Activated CD4-positive, alpha-beta memory T cell treated with anti-CD3 and anti-CD28 coated beads, Interleukin-2, amount 10 ng/mL, durations not matched to agents 7 days and 5 days (primary cell): Measurements from ENCODE around the gene LTO1. TPM values are rescaled to one million over a fixed set of nuclear protein-coding genes. Genes with fewer than 3 reads are reported as not detected.

Experiments used
- CTCF ChIA-PET: fragments of 350-600 bp; sonication (Branson Sonifier 250); formaldehyde crosslinking; loops from one replicate; lab custom pipeline; 2021; ENCODE audit warnings: antibody characterized with exemption, inconsistent platforms; lab: Charles Lee
- POLR2A ChIA-PET: fragments of 350-600 bp; sonication (Branson Sonifier 250); formaldehyde crosslinking; loops from one replicate; lab custom pipeline; 2021; ENCODE audit warnings: antibody characterized with exemption; lab: Charles Lee
- DNase-seq: peaks from one replicate; pipeline ENCODE4 v3.0.0-alpha.2; 2020
- H3K27ac Mint-ChIP-seq: one replicate; pipeline ENCODE4 v1.8.0; 2021; ENCODE audit warnings: mild to moderate bottlenecking, mixed read lengths
- H3K27me3 Mint-ChIP-seq: one replicate; pipeline ENCODE4 v1.8.0; 2021; ENCODE audit warnings: mixed read lengths
- H3K36me3 Mint-ChIP-seq: one replicate; pipeline ENCODE4 v1.8.0; 2021; ENCODE audit warnings: low read depth, mixed read lengths
- H3K4me1 Mint-ChIP-seq: one replicate; pipeline ENCODE4 v1.8.0; 2021; ENCODE audit warnings: mixed read lengths
- H3K4me3 Mint-ChIP-seq: one replicate; pipeline ENCODE4 v1.8.0; 2021; ENCODE audit warnings: mild to moderate bottlenecking, mixed read lengths
- H3K9me3 Mint-ChIP-seq: one replicate; pipeline ENCODE4 v1.8.0; 2021; ENCODE audit warnings: mixed read lengths
- total RNA-seq, 2 experiments: library from RNA; stranded (reverse); gene quantifications; one replicate each; pipeline ENCODE4 v1.2.3, GENCODE V29; 2021

The LTO1 gene
- total RNA-seq, 2 experiments from 2014 or later = 23.4 to 25.5 TPM

GRCh38 chr11:69705901-69706787 lies 31.0 kb upstream of the LTO1 start:
- H3K27ac Mint-ChIP-seq = no peak overlapping the region
- H3K36me3 Mint-ChIP-seq = no peaks in the 10 kb centered on the region
- POLR2A ChIA-PET = no interaction called here
- H3K4me3 Mint-ChIP-seq = no peak overlapping the region
- DNase-seq = no peak
- CTCF ChIA-PET = no interaction called here
- peaks cover 8% of the 10 kb centered on the region for H3K4me1 Mint-ChIP-seq
- peaks cover 44% of the 10 kb centered on the region for H3K27me3 Mint-ChIP-seq
- no peaks in the 10 kb centered on the region for H3K9me3 Mint-ChIP-seq

- no peak overlapping the region for H3K4me3 Mint-ChIP-seq
- POLR2A ChIA-PET = no interaction called here
Measured at GRCh38 chr11:69705351-69705811, 30.2 kb upstream of the LTO1 start.

GRCh38 chr11:69704508-69705253 lies 29.5 kb upstream of the LTO1 start:
- Mint-ChIP-seq H3K4me3 (no peak overlapping the region), H3K36me3 (no peaks in the 10 kb centered on the region), H3K27ac (no peak overlapping the region), H3K27me3 (peaks cover 56% of the 10 kb centered on the region), H3K4me1 (peaks cover 6% of the 10 kb centered on the region), H3K9me3 (no peaks in the 10 kb centered on the region)
- CTCF ChIA-PET = no interaction called here
- POLR2A ChIA-PET = no interaction called here
- DNase-seq = no peak

More at GRCh38 chr11:69705351-69705811, 30.2 kb upstream of the LTO1 start:
- Mint-ChIP-seq H3K36me3 (no peaks in the 10 kb centered on the region), H3K27ac (no peak overlapping the region), H3K9me3 (no peaks in the 10 kb centered on the region), H3K27me3 (peaks cover 52% of the 10 kb centered on the region), H3K4me1 (peaks cover 6% of the 10 kb centered on the region)
- DNase-seq = no peak
- CTCF ChIA-PET = interaction anchor here (0.6 kb wide), 1 partner anchor 70 kb away, joined by 3 read pairs; no protein-coding TSS in a partner anchor

- Mint-ChIP-seq H3K27me3 (peaks cover 56% of the 10 kb centered on the region), H3K36me3 (no peaks in the 10 kb centered on the region), H3K9me3 (no peaks in the 10 kb centered on the region), H3K27ac (no peak within 1 kb of the TSS), H3K4me1 (peaks cover 6% of the 10 kb centered on the region), H3K4me3 (no peak within 1 kb of the TSS)
- no peak for DNase-seq
- POLR2A ChIA-PET = no interaction called here
- CTCF ChIA-PET = no interaction called here
Measured at GRCh38 chr11:69703768-69704507, 28.8 kb upstream of the LTO1 start, which contains the start of gene FGF19. Gene FGF19, minus strand, starts transcription at chr11:69704022. Its CDS starts 146 bp downstream, at chr11:69703876.

GRCh38 chr11:69703453-69703767 lies 28.3 kb upstream of the LTO1 start:
- DNase-seq = no peak
- peaks cover 60% of the 10 kb centered on the region for H3K27me3 Mint-ChIP-seq
- H3K9me3 Mint-ChIP-seq = no peaks in the 10 kb centered on the region
- ChIA-PET POLR2A (no interaction called here), CTCF (no interaction called here)
- peaks cover 6% of the 10 kb centered on the region for H3K4me1 Mint-ChIP-seq
- no peak overlapping the region for H3K4me3 Mint-ChIP-seq
- no peaks in the 10 kb centered on the region for H3K36me3 Mint-ChIP-seq
- no peak overlapping the region for H3K27ac Mint-ChIP-seq

GRCh38 chr11:69702769-69703452 lies 27.8 kb upstream of the LTO1 start:
- Mint-ChIP-seq H3K27me3 (peaks cover 60% of the 10 kb centered on the region), H3K4me1 (peaks cover 6% of the 10 kb centered on the region), H3K4me3 (no peak overlapping the region), H3K9me3 (no peaks in the 10 kb centered on the region), H3K27ac (no peak overlapping the region), H3K36me3 (no peaks in the 10 kb centered on the region)
- CTCF ChIA-PET = no interaction called here
- POLR2A ChIA-PET = no interaction called here
- DNase-seq = no peak

- CTCF ChIA-PET = no interaction called here
Measured at GRCh38 chr11:69702239-69702691, 27.1 kb upstream of the LTO1 start.

GRCh38 chr11:69700278-69701140 lies 25.4 kb upstream of the LTO1 start:
- Mint-ChIP-seq H3K27me3 (peaks cover 43% of the 10 kb centered on the region), H3K36me3 (no peaks in the 10 kb centered on the region), H3K27ac (no peak overlapping the region), H3K9me3 (no peaks in the 10 kb centered on the region), H3K4me3 (no peak overlapping the region), H3K4me1 (peaks cover 3% of the 10 kb centered on the region)
- no peak for DNase-seq
- ChIA-PET CTCF (no interaction called here), POLR2A (no interaction called here)

More at GRCh38 chr11:69702239-69702691, 27.1 kb upstream of the LTO1 start:
- DNase-seq = no peak
- Mint-ChIP-seq H3K9me3 (no peaks in the 10 kb centered on the region), H3K4me3 (no peak overlapping the region), H3K27me3 (peaks cover 56% of the 10 kb centered on the region), H3K36me3 (no peaks in the 10 kb centered on the region), H3K4me1 (peaks cover 6% of the 10 kb centered on the region), H3K27ac (no peak overlapping the region)
- POLR2A ChIA-PET = no interaction called here

- CTCF ChIA-PET = interaction anchor here (0.9 kb wide), 1 partner anchor 188 kb away, joined by 3 read pairs; no protein-coding TSS in a partner anchor
- H3K27ac Mint-ChIP-seq = no peak overlapping the region
- peaks cover 37% of the 10 kb centered on the region for H3K27me3 Mint-ChIP-seq
- H3K4me3 Mint-ChIP-seq = no peak overlapping the region
- no peaks in the 10 kb centered on the region for H3K36me3 Mint-ChIP-seq
- peaks cover 2% of the 10 kb centered on the region for H3K4me1 Mint-ChIP-seq
- no peaks in the 10 kb centered on the region for H3K9me3 Mint-ChIP-seq
- no peak for DNase-seq
- POLR2A ChIA-PET = interaction anchor here (0.7 kb wide), 1 partner anchor 24 kb away, joined by 3 read pairs; the partner anchor contains the start of gene LTO1
Measured at GRCh38 chr11:69699213-69699612, 24.1 kb upstream of the LTO1 start.

GRCh38 chr11:69698362-69698761 lies 23.2 kb upstream of the LTO1 start:
- Mint-ChIP-seq H3K36me3 (no peaks in the 10 kb centered on the region), H3K27ac (no peak overlapping the region), H3K4me1 (peaks cover 2% of the 10 kb centered on the region), H3K27me3 (peaks cover 38% of the 10 kb centered on the region), H3K9me3 (no peaks in the 10 kb centered on the region), H3K4me3 (no peak overlapping the region)
- no peak for DNase-seq
- ChIA-PET CTCF (interaction anchor here (0.9 kb wide), 1 partner anchor 189 kb away, joined by 3 read pairs; no protein-coding TSS in a partner anchor), POLR2A (no interaction called here)

GRCh38 chr11:69697861-69698260 lies 22.7 kb upstream of the LTO1 start:
- no peak for DNase-seq
- H3K9me3 Mint-ChIP-seq = no peaks in the 10 kb centered on the region
- H3K27me3 Mint-ChIP-seq = peaks cover 34% of the 10 kb centered on the region
- H3K4me1 Mint-ChIP-seq = no peaks in the 10 kb centered on the region
- no peaks in the 10 kb centered on the region for H3K36me3 Mint-ChIP-seq
- H3K27ac Mint-ChIP-seq = no peak overlapping the region
- H3K4me3 Mint-ChIP-seq = no peak overlapping the region
- POLR2A ChIA-PET = no interaction called here
- CTCF ChIA-PET = no interaction called here
